Caco-2 (cell line): ENCODE measurements around the gene CEP63. TPM values are rescaled to one million over a fixed set of nuclear protein-coding genes. Genes with fewer than 3 reads are reported as not detected.

ENCODE experiments used
- BruUV-seq: library from RNA; stranded (reverse); fragments of 400-500 nt; replicated peaks from 2 replicates; lab custom pipeline; 2021; lab: Mats Ljungman, UMichigan
- CTCF ChIA-PET: fragments of 300-600 bp; sonication (Branson Sonifier 250); formaldehyde crosslinking; loops from one replicate; lab custom pipeline; 2022; ENCODE audit warnings: antibody characterized with exemption; lab: Charles Lee
- POLR2A ChIA-PET: fragments of 300-600 bp; sonication (Branson Sonifier 250); formaldehyde crosslinking; loops from one replicate; lab custom pipeline; 2022; ENCODE audit warnings: antibody characterized with exemption; lab: Charles Lee
- DNase-seq, 2 experiments: peaks; one replicate each; pipeline versions ENCODE4 v3.0.0 to v3.0.0-alpha.2; 2020 to 2022
- H3K27me3 ChIP-seq: replicated peaks from 2 replicates; pipeline ENCODE4 v1.6.0; 2011; ENCODE audit warnings: low read length; ENCODE audit not compliant: control insufficient read depth, insufficient read depth
- H3K36me3 ChIP-seq: 2 replicates; pipeline ENCODE4 v1.5.1; 2011; ENCODE audit warnings: low read length; ENCODE audit not compliant: control insufficient read depth, insufficient read depth
- H3K4me1 ChIP-seq: fragments of 250-450 bp; sonication (Bioruptor Pico); 2 replicates; pipeline ENCODE4 v1.5.1; 2020; ENCODE audit warnings: mild to moderate bottlenecking
- H3K4me3 ChIP-seq: 2 replicates; pipeline ENCODE4 v1.5.1; 2011; ENCODE audit warnings: low read depth, mild to moderate bottlenecking, control low read depth, low read length
- H3K9me3 ChIP-seq: fragments of 250-450 bp; sonication (Bioruptor Pico); 2 replicates; pipeline ENCODE4 v1.5.1; 2020; ENCODE audit warnings: mild to moderate bottlenecking, moderate library complexity
- H3K27ac Mint-ChIP-seq: one replicate; pipeline ENCODE4 v1.8.0; 2022; ENCODE audit warnings: mixed read lengths; ENCODE audit not compliant: unreplicated experiment
- H3K27me3 Mint-ChIP-seq: one replicate; pipeline ENCODE4 v1.8.0; 2022; ENCODE audit warnings: mixed read lengths; ENCODE audit not compliant: insufficient read depth, unreplicated experiment
- H3K36me3 Mint-ChIP-seq: one replicate; pipeline ENCODE4 v1.8.0; 2022; ENCODE audit warnings: mild to moderate bottlenecking, mixed read lengths; ENCODE audit not compliant: insufficient read depth, unreplicated experiment
- H3K4me1 Mint-ChIP-seq: one replicate; pipeline ENCODE4 v1.8.0; 2022; ENCODE audit warnings: low read depth, mixed read lengths; ENCODE audit not compliant: unreplicated experiment
- H3K4me3 Mint-ChIP-seq: one replicate; pipeline ENCODE4 v1.8.0; 2022; ENCODE audit warnings: mild to moderate bottlenecking, moderate library complexity, mixed read lengths; ENCODE audit not compliant: unreplicated experiment
- H3K9me3 Mint-ChIP-seq: one replicate; pipeline ENCODE4 v1.8.0; 2022; ENCODE audit warnings: mixed read lengths; ENCODE audit not compliant: unreplicated experiment
- intact Hi-C: fragments of 100-400 bp; cut with micrococcal nuclease; formaldehyde crosslinking; loops from one replicate; pipeline ENCODE4 v1.10.0; 2022; ENCODE audit not compliant: unreplicated experiment
- total RNA-seq: library from RNA; stranded (reverse); gene quantifications from 2 replicates; pipeline ENCODE4 v1.2.3, GENCODE V29; 2022
- TF ChIP-seq, protein P1 (sequence below), 2 experiments: fragments of 200-600 bp in 1 of 2; IDR thresholded peaks; 1 replicate in 1 of 2; 2 replicates in 1 of 2; pipeline versions ENCODE4 v1.5.1 to v1.8.0; 2011 to 2022; ENCODE audit warnings: antibody characterized with exemption in 1 of 2, control low read depth in 1 of 2, inconsistent platforms in 1 of 2, low read depth in 1 of 2, low read length in 1 of 2, mild to moderate bottlenecking in 1 of 2, moderate library complexity in 1 of 2; ENCODE audit not compliant: insufficient read depth in 1 of 2, severe bottlenecking in 1 of 2, unreplicated experiment in 1 of 2

Gene CEP63
- total RNA-seq, 1 experiment from 2014 or later, result 21.9 TPM

DNA sequence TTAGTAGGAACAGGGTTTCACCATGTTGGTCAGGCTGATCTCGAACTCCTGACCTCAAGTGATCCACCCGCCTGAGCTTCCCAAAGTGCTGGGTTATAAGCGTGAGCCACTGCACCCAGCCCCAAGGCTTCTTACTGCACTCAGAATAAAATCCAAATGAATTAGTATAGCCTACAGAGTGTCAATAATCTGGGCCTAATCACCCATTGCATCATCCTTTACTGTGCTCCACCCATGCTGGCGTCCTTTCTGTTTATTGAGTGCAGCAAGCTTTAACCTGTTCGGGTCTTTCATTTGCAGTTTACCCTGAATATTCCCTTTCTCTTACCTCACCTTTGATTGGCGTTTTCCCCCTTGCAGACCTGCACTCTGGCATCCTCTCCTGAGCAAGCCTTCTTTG lies 77.7 kb downstream of the CEP63 start:
- intact Hi-C loops, result no loop called here
- TF ChIP-seq, protein P1, sequence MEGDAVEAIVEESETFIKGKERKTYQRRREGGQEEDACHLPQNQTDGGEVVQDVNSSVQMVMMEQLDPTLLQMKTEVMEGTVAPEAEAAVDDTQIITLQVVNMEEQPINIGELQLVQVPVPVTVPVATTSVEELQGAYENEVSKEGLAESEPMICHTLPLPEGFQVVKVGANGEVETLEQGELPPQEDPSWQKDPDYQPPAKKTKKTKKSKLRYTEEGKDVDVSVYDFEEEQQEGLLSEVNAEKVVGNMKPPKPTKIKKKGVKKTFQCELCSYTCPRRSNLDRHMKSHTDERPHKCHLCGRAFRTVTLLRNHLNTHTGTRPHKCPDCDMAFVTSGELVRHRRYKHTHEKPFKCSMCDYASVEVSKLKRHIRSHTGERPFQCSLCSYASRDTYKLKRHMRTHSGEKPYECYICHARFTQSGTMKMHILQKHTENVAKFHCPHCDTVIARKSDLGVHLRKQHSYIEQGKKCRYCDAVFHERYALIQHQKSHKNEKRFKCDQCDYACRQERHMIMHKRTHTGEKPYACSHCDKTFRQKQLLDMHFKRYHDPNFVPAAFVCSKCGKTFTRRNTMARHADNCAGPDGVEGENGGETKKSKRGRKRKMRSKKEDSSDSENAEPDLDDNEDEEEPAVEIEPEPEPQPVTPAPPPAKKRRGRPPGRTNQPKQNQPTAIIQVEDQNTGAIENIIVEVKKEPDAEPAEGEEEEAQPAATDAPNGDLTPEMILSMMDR (IDR thresholded peaks at IDR 0.05; ENCODE audit: insufficient read depth in 1 of 2, low read depth in 1 of 2, low read length in 1 of 2, severe bottlenecking in 1 of 2, unreplicated experiment in 1 of 2), result no peak
- no peaks in the 10 kb centered on the region for H3K27me3 ChIP-seq
- peaks cover under 1% of the 10 kb centered on the region; the same call in 1 of the 2 replicates for H3K9me3 ChIP-seq
- CTCF ChIA-PET, result no interaction called here
- no TSS peak for BruUV-seq
- no peaks in the 10 kb centered on the region for H3K4me1 Mint-ChIP-seq
- H3K36me3 ChIP-seq, result no peaks in the 10 kb centered on the region
- H3K4me1 ChIP-seq, result no peaks in the 10 kb centered on the region
- POLR2A ChIA-PET, result no interaction called here
- H3K27me3 Mint-ChIP-seq, result no peaks in the 10 kb centered on the region
- H3K9me3 Mint-ChIP-seq, result peaks cover 9% of the 10 kb centered on the region
- H3K27ac Mint-ChIP-seq, result peak overlapping the region; percentile 6
- H3K4me3 Mint-ChIP-seq, result no peak overlapping the region
- peaks cover 8% of the 10 kb centered on the region for H3K36me3 Mint-ChIP-seq
- no peak overlapping the region for H3K4me3 ChIP-seq
- no peak for DNase-seq

DNA sequence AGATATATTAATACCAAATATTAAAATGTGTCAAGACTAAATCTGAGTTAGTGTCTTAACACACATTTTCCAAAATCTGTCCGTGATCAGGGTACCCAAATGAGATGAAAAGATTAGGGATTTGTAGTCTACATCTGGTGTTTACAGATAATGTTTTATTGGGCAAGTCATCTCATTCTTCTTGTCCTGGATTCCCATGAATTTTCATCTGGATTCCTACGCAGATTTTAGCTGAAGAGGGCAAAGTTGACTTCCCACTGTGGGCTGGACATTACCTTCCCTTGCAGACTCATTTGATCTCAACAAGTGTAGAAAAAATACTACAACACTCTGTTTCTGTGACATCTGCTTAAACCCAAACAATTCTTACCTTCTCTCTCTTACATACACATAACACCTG lies 79.1 kb downstream of the CEP63 start:
- no peak for DNase-seq
- Mint-ChIP-seq H3K9me3 (peaks cover 20% of the 10 kb centered on the region), H3K27ac (no peak overlapping the region), H3K36me3 (peaks cover 8% of the 10 kb centered on the region), H3K4me3 (no peak overlapping the region), H3K27me3 (no peaks in the 10 kb centered on the region), H3K4me1 (no peaks in the 10 kb centered on the region)
- POLR2A ChIA-PET, result no interaction called here
- H3K4me1 ChIP-seq, result no peaks in the 10 kb centered on the region
- H3K4me3 ChIP-seq, result no peak overlapping the region
- H3K9me3 ChIP-seq, result peaks cover 11% of the 10 kb centered on the region; the same call in 1 of the 2 replicates
- intact Hi-C loops, result no loop called here
- no peaks in the 10 kb centered on the region for H3K27me3 ChIP-seq
- TF ChIP-seq, protein P1 (IDR thresholded peaks at IDR 0.05; ENCODE audit: insufficient read depth in 1 of 2, low read depth in 1 of 2, low read length in 1 of 2, severe bottlenecking in 1 of 2, unreplicated experiment in 1 of 2), result no peak
- CTCF ChIA-PET, result no interaction called here
- no peaks in the 10 kb centered on the region for H3K36me3 ChIP-seq
- no TSS peak for BruUV-seq

DNA sequence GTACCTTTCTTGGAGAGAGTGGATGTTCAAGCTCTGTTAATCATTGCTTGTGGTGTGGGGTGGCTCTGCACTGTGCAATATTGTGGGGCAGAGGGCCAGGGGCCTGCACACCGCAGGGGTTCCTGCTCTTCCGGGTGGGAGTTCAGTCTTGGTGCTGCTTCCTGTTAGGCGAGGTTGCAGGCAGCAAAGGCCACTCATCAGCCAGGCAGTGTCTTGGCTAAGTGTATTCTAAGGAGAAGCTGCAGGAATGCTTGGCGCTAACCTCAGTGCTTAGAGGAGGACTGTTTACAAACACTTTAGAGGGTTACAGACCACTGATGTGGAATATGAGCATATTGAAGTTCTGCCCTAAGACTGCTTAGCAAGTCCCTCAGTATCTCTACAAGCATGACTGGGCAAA lies 81.7 kb downstream of the CEP63 start:
- TF ChIP-seq, protein P1 (IDR thresholded peaks at IDR 0.05; ENCODE audit: insufficient read depth in 1 of 2, low read depth in 1 of 2, low read length in 1 of 2, severe bottlenecking in 1 of 2, unreplicated experiment in 1 of 2), result no peak
- Histone ChIP-seq H3K4me1 (no peaks in the 10 kb centered on the region), H3K27me3 (no peaks in the 10 kb centered on the region), H3K9me3 (peaks cover 12% of the 10 kb centered on the region; the same call in 1 of the 2 replicates), H3K36me3 (no peaks in the 10 kb centered on the region), H3K4me3 (no peak overlapping the region)
- no peak overlapping the region for H3K27ac Mint-ChIP-seq
- H3K4me1 Mint-ChIP-seq, result no peaks in the 10 kb centered on the region
- H3K9me3 Mint-ChIP-seq, result peaks cover 31% of the 10 kb centered on the region
- peaks cover 14% of the 10 kb centered on the region for H3K36me3 Mint-ChIP-seq
- CTCF ChIA-PET, result no interaction called here
- no peaks in the 10 kb centered on the region for H3K27me3 Mint-ChIP-seq
- H3K4me3 Mint-ChIP-seq, result no peak overlapping the region
- intact Hi-C loops, result no loop called here
- POLR2A ChIA-PET, result no interaction called here
- no peak for DNase-seq
- no TSS peak for BruUV-seq
